GM21367 (cell line): ENCODE data around the gene NOS2.
"Not testable (repeated sequence)": the region's sequence is repeated elsewhere in the genome, so short reads cannot be mapped to it uniquely, and the experiment has no call there.

Source experiments
- ATAC-seq: cut with Tn5 transposase; IDR thresholded peaks from one replicate; pipeline ENCODE4 v1.9.1; 2021; ENCODE audit not compliant: unreplicated experiment

The NOS2 gene

GRCh38 chr17:27733773-27734172 lies 66.6 kb downstream of the NOS2 start:
- no peak for ATAC-seq

DNA sequence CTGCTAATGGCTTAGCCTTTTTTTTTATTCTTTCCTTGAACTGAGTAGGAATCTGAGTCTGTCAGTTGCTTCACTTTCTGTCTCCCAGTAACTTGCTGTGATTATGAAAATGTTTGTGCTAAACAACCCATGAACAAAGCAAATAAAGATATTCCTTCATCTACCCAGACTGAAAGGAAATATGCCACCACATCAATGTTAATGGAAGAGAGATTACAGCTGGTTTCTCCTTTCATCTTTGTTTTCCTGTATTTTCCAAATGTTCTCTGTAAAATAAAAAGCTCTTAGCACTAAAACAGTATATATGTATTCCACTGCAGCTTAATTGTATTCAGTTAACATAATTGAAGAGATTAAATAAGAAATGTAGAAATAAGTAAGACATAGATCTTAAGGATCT lies 67.6 kb downstream of the NOS2 start:
- ATAC-seq: not testable (repeated sequence)

DNA sequence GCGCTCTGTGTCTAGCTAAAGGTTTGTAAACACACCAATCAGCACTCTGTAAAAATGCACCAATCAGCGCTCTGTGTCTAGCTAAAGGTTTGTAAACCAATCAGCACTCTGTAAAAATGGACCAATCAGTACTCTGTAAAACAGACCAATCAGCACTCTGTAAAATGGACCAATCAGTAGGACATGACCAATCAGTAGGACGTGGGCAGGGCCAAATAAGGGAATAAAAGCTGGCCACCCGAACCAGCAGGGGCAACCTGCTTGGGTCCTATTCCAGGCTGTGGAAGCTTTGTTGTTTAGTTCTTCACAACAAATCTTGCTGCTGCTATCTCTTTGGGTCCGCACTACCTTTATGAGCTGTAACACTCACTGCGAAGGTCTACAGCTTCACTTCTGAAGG lies 74.3 kb downstream of the NOS2 start:
- ATAC-seq: not testable (repeated sequence)

- no peak for ATAC-seq
These were observed 78.5 kb downstream of the NOS2 start for GRCh38 chr17:27721797-27722196.
